GM12892 (cell line): ENCODE data around the gene PRICKLE2.

Experiments
- POLR2A ChIP-seq: IDR thresholded peaks from 2 replicates; pipeline ENCODE4 v1.6.1; 2011; ENCODE audit warnings: low read depth, low read length, control low read depth
- POLR2AphosphoS5 ChIP-seq: IDR thresholded peaks from 2 replicates; pipeline ENCODE4 v1.6.1; 2011; ENCODE audit warnings: low read depth, low read length, control low read depth
- TAF1 ChIP-seq: IDR thresholded peaks from 2 replicates; pipeline ENCODE4 v1.6.1; 2011; ENCODE audit warnings: low read depth, mild to moderate bottlenecking, control low read depth, low read length, borderline replicate concordance

DNA sequence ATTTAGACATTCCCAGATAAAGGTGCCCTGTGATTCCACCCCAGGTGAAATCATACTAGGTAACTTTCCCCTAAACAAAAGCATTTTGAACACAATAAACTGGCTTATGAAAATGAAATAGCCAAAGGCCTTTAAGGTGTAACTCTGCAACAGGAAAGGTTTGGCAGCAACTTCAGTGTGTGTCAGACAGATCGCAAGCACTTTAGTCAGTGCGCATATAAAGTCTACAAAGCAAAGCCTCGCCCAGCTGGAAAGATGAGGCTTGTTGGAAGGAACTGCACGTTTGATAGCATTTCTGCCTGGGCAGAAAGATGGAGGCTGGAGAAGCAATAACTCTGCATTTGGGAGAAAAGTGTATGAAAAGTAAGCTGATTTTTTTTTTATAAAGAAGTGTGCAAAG, 57.9 kb downstream of the PRICKLE2 start:
- TF ChIP-seq POLR2A: no peak
- TF ChIP-seq POLR2AphosphoS5: no peak
- no peak for TF ChIP-seq TAF1
